Diencephalon (tissue), 1 donor: Measurements from ENCODE around the gene DMAC2L. TPM values are rescaled to one million over a fixed set of nuclear protein-coding genes. Genes with fewer than 3 reads are reported as not detected.

Experiments used
- small RNA-seq: library from RNA; depleted of rRNA; stranded (forward); fragments of <200 nt; gene quantifications from one replicate; pipeline ENCODE3, GENCODE V24; 2014
- total RNA-seq: library from RNA; depleted of rRNA; stranded (reverse); fragments of >200 nt; gene quantifications from one replicate; pipeline ENCODE4 v1.2.3, GENCODE V29; 2014

DMAC2L gene
- total RNA-seq = 10.6 TPM

DNA sequence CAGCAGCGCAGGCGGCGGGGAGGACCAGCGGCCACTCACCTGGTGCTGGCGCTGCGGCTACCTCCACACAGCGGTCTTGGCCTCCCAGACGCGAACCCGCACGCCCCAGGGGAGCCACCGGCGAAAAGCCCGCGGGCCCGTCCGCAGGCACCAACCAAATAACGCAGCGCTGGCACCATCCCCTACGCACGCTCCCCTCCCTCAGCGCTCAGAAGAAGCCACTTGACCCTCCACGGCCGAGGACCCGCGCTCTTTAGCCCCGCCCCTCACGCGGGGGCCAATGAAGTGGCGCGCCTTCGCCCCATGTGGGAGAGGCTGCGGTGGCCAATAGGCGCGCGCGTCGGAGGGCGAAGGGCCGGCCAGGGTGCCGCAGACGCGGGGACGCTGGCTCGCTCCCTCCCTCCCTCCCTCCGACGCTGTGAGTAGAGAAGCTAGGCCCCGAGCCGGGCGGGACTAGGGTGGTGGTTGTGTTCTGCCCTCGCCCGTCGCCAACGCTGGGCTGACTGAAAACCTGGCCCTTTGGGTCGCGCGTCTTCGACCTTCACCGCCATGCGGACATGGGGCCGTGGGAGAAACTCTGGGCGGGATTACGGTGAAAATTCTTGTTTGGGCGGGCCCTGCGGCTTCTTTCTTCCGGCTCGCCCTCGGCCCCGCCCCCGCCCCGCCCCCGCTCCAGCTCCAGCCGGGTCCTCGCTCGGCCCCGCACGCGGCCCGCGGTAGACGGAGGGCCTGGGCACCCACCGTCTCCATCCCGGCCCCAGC lies at the start of gene DMAC2L, which contains the start of gene L2HGDH:
DMAC2L (plus strand) TSS at position 353 of the 762 bp plus-strand sequence. CDS start 9,164 bp downstream, outside the sequence.
L2HGDH (minus strand) TSS at position 258 of the 762 bp plus-strand sequence; CDS start at position 179, 79 bp downstream.

Small RNAs within 50 kb of the gene (small RNA-seq; reads per million reads assigned to genes)
- 0.08 reads per million for gene MIR4504

Other genes starting within 250 kb of the DMAC2L start
- gene VCPKMT, start 195.8 kb upstream of the DMAC2L start, total RNA-seq = 11.3 TPM
- 73.8 TPM for gene SOS2, start 80.7 kb upstream of the DMAC2L start, total RNA-seq
- 15.7 TPM for gene L2HGDH, start 95 bp upstream of the DMAC2L start, total RNA-seq
- 11.3 TPM for gene CDKL1, start 84.6 kb downstream of the DMAC2L start, total RNA-seq
- 73.4 TPM for gene MAP4K5, start 220.2 kb downstream of the DMAC2L start, total RNA-seq
- gene ATL1, start 247.8 kb downstream of the DMAC2L start, total RNA-seq = 128 TPM